AG09309 (cell line): ENCODE data around the gene ZNF474.

Experiments used
- DNase-seq: peaks from one replicate; pipeline ENCODE4 v3.0.0-alpha.2; 2010; ENCODE audit warnings: low read depth
- H3K4me3 ChIP-seq: 2 replicates; pipeline ENCODE4 v1.5.1; 2011; ENCODE audit warnings: mild to moderate bottlenecking, low read depth, low read length, moderate library complexity; ENCODE audit not compliant: control insufficient read depth
- CTCF ChIP-seq: IDR thresholded peaks from 2 replicates; pipeline ENCODE4 v1.5.1; 2011; ENCODE audit warnings: mild to moderate bottlenecking, low read depth, low read length, inconsistent platforms; ENCODE audit not compliant: insufficient read depth, control insufficient read depth; ENCODE audit errors: missing control alignments

Gene ZNF474

GRCh38 chr5:122155546-122155945, 26.2 kb downstream of the ZNF474 start:
- no peak overlapping the region for H3K4me3 ChIP-seq
- DNase-seq, result no peak
- no peak for TF ChIP-seq CTCF

GRCh38 chr5:122156724-122157325, 27.5 kb downstream of the ZNF474 start:
- no peak overlapping the region for H3K4me3 ChIP-seq
- DNase-seq, result no peak
- TF ChIP-seq CTCF, result peak; percentile 53

GRCh38 chr5:122162100-122162638, 32.8 kb downstream of the ZNF474 start:
- no peak for DNase-seq
- no peak for TF ChIP-seq CTCF
- no peak overlapping the region for H3K4me3 ChIP-seq

GRCh38 chr5:122163121-122164069, 34.0 kb downstream of the ZNF474 start:
- H3K4me3 ChIP-seq, result no peak overlapping the region
- TF ChIP-seq CTCF, result no peak
- peak; percentile 78 for DNase-seq

- no peak for DNase-seq
- TF ChIP-seq CTCF, result no peak
- H3K4me3 ChIP-seq, result no peak overlapping the region
Measured at GRCh38 chr5:122164070-122164435, 34.7 kb downstream of the ZNF474 start.

- TF ChIP-seq CTCF, result no peak
Measured at GRCh38 chr5:122164831-122165558, 35.6 kb downstream of the ZNF474 start.

More at GRCh38 chr5:122164831-122165558, 35.6 kb downstream of the ZNF474 start:
- no peak overlapping the region for H3K4me3 ChIP-seq
- DNase-seq, result no peak
